OCI-LY1 (cell line): ENCODE results near the gene PTGDR2.

Experiments
- H2AFZ ChIP-seq: fragments of 200-600 bp; sonication (generic), shearing (Covaris generic); 2 replicates; pipeline ENCODE4 v1.6.0; 2014; ENCODE audit warnings: antibody characterized with exemption, mild to moderate bottlenecking, low read length
- H3F3A ChIP-seq: fragments of 200-600 bp; sonication (generic), shearing (Covaris generic); 2 replicates; pipeline ENCODE4 v1.6.0; 2014; ENCODE audit warnings: mild to moderate bottlenecking, antibody characterized with exemption, low read length, moderate library complexity; ENCODE audit not compliant: insufficient read depth
- H3K27ac ChIP-seq: fragments of 200-600 bp; sonication (generic); 2 replicates; pipeline ENCODE4 v1.5.1; 2014; ENCODE audit warnings: low read length, mixed run types, mild to moderate bottlenecking, low read depth; ENCODE audit not compliant: poor library complexity, severe bottlenecking
- H3K27me3 ChIP-seq: fragments of 200-600 bp; sonication (generic); 2 replicates; pipeline ENCODE4 v1.6.0; 2014; ENCODE audit warnings: antibody characterized with exemption, mild to moderate bottlenecking, low read length, moderate library complexity; ENCODE audit not compliant: insufficient read depth
- H3K36me3 ChIP-seq: fragments of 200-600 bp; sonication (generic); 2 replicates; pipeline ENCODE4 v1.6.1; 2014; ENCODE audit warnings: mild to moderate bottlenecking, antibody characterized with exemption, low read length, moderate library complexity, mixed read lengths; ENCODE audit not compliant: insufficient read depth
- H3K4me1 ChIP-seq: fragments of 200-600 bp; sonication (generic); 2 replicates; pipeline ENCODE4 v1.5.1; 2014; ENCODE audit warnings: mild to moderate bottlenecking, low read length, moderate library complexity; ENCODE audit not compliant: insufficient read depth, severe bottlenecking
- H3K4me2 ChIP-seq: fragments of 200-600 bp; sonication (generic), shearing (Covaris generic); 2 replicates; pipeline ENCODE4 v1.6.1; 2014; ENCODE audit warnings: low read length
- H3K4me3 ChIP-seq: fragments of 200-600 bp; sonication (generic); 2 replicates; pipeline ENCODE4 v1.5.1; 2014; ENCODE audit warnings: low read length, low read depth, mild to moderate bottlenecking, mixed read lengths; ENCODE audit not compliant: poor library complexity, severe bottlenecking
- H3K79me2 ChIP-seq: fragments of 200-600 bp; shearing (Covaris generic); 2 replicates; pipeline ENCODE4 v1.6.1; 2016; ENCODE audit warnings: mixed run types, low read length, mixed read lengths; ENCODE audit not compliant: insufficient read depth
- H3K9ac ChIP-seq: fragments of 200-600 bp; sonication (generic), shearing (Covaris generic); 2 replicates; pipeline ENCODE4 v1.6.1; 2014; ENCODE audit warnings: mild to moderate bottlenecking, low read length, mixed read lengths
- H3K9me2 ChIP-seq: fragments of 200-600 bp; sonication (generic), shearing (Covaris generic); 2 replicates; pipeline ENCODE4 v1.6.1; 2014; ENCODE audit warnings: low read depth, mild to moderate bottlenecking, low read length, mixed read lengths
- H3K9me3 ChIP-seq: fragments of 200-600 bp; shearing (Covaris generic); 2 replicates; pipeline ENCODE4 v1.6.1; 2014; ENCODE audit warnings: low read length, mixed read lengths
- H4K20me1 ChIP-seq: fragments of 200-600 bp; sonication (generic), shearing (Covaris generic); 2 replicates; pipeline ENCODE4 v1.6.0; 2016; ENCODE audit warnings: mild to moderate bottlenecking, low read length; ENCODE audit not compliant: insufficient read depth
- CTCF ChIP-seq: fragments of 200-600 bp; sonication (generic), shearing (Covaris generic); IDR thresholded peaks from 2 replicates; pipeline ENCODE4 v1.5.1; 2017; ENCODE audit warnings: mild to moderate bottlenecking, antibody characterized with exemption, low read length, moderate library complexity, mixed read lengths
- EZH2 ChIP-seq: fragments of 200-600 bp; sonication (generic), shearing (Covaris generic); IDR thresholded peaks from 2 replicates; pipeline ENCODE4 v1.8.0; 2017; ENCODE audit warnings: borderline replicate concordance, mixed run types, mild to moderate bottlenecking, antibody characterized with exemption, low read length, moderate library complexity, mixed read lengths

The PTGDR2 gene

GRCh38 chr11:60835534-60835846 lies 20.3 kb downstream of the PTGDR2 start:
- no peak overlapping the region for H3K4me2 ChIP-seq

GRCh38 chr11:60834742-60835533 lies 20.8 kb downstream of the PTGDR2 start:
- peaks cover 7% of the 10 kb centered on the region for H3K4me1 ChIP-seq
- no peak for TF ChIP-seq EZH2

More at GRCh38 chr11:60835534-60835846, 20.3 kb downstream of the PTGDR2 start:
- Histone ChIP-seq H3K4me1 (peaks cover 7% of the 10 kb centered on the region), H3F3A (no peaks in the 10 kb centered on the region), H3K4me3 (no peak overlapping the region), H2AFZ (no peak overlapping the region), H3K27ac (no peak overlapping the region), H3K9ac (no peak overlapping the region), H3K79me2 (no peaks in the 10 kb centered on the region), H3K9me2 (no peaks in the 10 kb centered on the region), H3K36me3 (no peaks in the 10 kb centered on the region), H4K20me1 (no peaks in the 10 kb centered on the region), H3K9me3 (no peaks in the 10 kb centered on the region), H3K27me3 (no peaks in the 10 kb centered on the region; the same call in 1 of the 2 replicates)
- TF ChIP-seq EZH2 (no peak), CTCF (no peak)

GRCh38 chr11:60831501-60832079 lies 24.2 kb downstream of the PTGDR2 start:
- Histone ChIP-seq H3K4me3 (no peak overlapping the region), H3K9ac (no peak overlapping the region), H3K36me3 (no peaks in the 10 kb centered on the region), H3K9me3 (no peaks in the 10 kb centered on the region), H3K27me3 (no peaks in the 10 kb centered on the region; the same call in 1 of the 2 replicates), H2AFZ (no peak overlapping the region), H3K9me2 (no peaks in the 10 kb centered on the region), H3F3A (no peaks in the 10 kb centered on the region), H3K79me2 (no peaks in the 10 kb centered on the region), H4K20me1 (no peaks in the 10 kb centered on the region), H3K4me2 (no peak overlapping the region), H3K27ac (no peak overlapping the region), H3K4me1 (peaks cover 7% of the 10 kb centered on the region)
- TF ChIP-seq CTCF: no peak
- TF ChIP-seq EZH2: no peak

More at GRCh38 chr11:60834742-60835533, 20.8 kb downstream of the PTGDR2 start:
- no peaks in the 10 kb centered on the region for H3K79me2 ChIP-seq
- no peak overlapping the region for H2AFZ ChIP-seq
- no peaks in the 10 kb centered on the region for H4K20me1 ChIP-seq
- no peak overlapping the region for H3K27ac ChIP-seq
- no peaks in the 10 kb centered on the region for H3K36me3 ChIP-seq
- H3K9ac ChIP-seq: no peak overlapping the region
- H3K4me3 ChIP-seq: no peak overlapping the region
- H3F3A ChIP-seq: no peaks in the 10 kb centered on the region
- no peaks in the 10 kb centered on the region for H3K9me2 ChIP-seq
- no peaks in the 10 kb centered on the region for H3K9me3 ChIP-seq
- H3K27me3 ChIP-seq: no peaks in the 10 kb centered on the region; the same call in 1 of the 2 replicates
- H3K4me2 ChIP-seq: no peak overlapping the region
